GM19397 (cell line): ENCODE results near the gene ADCY3.

Experiments used
- ATAC-seq: cut with Tn5 transposase; IDR thresholded peaks from one replicate; pipeline ENCODE4 v1.9.1; 2021; ENCODE audit warnings: mild to moderate bottlenecking, moderate library complexity; ENCODE audit not compliant: unreplicated experiment

ADCY3 gene

GRCh38 chr2:24783641-24784040, 136.4 kb downstream of the ADCY3 start:
- ATAC-seq, result no peak

GRCh38 chr2:24779116-24779515, 140.9 kb downstream of the ADCY3 start:
- no peak for ATAC-seq

GRCh38 chr2:24774373-24774772, 145.7 kb downstream of the ADCY3 start:
- ATAC-seq, result no peak

- no peak for ATAC-seq
Observed at GRCh38 chr2:24771764-24772586, 148.1 kb downstream of the ADCY3 start.

GRCh38 chr2:24771061-24771460, 149.0 kb downstream of the ADCY3 start:
- no peak for ATAC-seq
